ENCODE data around the gene OR8K3.

Gene OR8K3

DNA sequence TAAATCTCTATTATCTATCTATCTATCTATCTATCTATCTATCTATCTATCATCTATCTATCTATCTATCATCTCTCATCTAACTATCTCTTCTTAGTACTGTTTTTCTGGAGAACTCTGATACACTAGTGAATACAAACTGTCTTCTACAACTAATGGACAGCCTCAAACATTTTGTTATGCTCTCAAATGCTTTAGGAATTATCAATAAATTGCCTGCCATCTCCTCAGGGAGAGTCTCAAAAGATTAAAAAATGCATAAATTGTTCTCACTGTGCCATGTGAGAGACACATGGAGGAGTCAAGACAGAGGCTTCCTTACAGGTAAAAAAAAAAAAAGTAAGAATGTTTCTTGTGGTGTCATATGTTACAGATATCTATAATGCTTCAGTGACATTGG, at the start of gene OR8K3:
TSS of gene OR8K3 (plus strand) at position 301 of the 400 bp plus-strand sequence. CDS start 3,163 bp downstream, outside the sequence.
- no peak for DNase-seq

DNA sequence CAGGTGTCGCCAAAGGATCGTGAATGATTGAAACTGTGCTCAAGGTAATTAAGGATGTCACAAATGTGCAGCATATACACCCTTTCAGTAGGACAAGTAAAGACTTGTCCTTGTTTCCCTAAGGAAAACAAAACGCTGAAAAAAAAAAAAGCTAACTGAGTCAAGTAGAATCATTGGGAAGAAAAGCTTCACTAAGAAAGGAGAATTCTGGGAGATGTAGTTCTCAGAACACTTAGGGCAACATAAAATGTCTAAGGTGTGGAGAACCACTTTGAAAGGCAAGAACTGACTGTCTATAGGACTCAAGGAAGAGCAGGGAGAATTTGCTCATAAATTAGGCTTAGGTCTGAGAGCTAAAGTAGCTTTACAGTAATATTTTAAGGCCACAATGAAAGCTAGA, 43.9 kb upstream of the OR8K3 start:
- no peak for DNase-seq

DNA sequence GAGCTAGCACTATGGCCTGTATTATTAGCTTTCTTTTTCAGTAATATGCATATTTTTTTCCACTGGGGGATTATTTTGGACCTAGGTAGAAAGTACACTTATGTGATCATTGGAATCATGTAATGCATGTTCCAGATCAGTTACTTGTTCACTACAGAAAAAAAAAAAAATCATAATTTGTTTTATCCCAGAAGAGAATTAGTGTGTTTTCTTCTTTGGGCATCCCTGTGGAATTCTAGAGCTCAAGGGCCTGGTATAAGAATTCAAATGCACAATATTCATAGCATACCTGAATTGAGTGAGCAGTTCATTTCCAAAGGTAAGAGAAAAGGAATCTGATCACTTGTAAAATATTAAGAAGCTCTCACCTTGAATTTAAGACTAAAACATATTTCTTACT, 41.1 kb upstream of the OR8K3 start, which contains the start of gene OR5T1:
TSS of gene OR5T1 (plus strand) at position 301 of the 400 bp plus-strand sequence. CDS start 1,485 bp downstream, outside the sequence.
- no peak for DNase-seq

DNA sequence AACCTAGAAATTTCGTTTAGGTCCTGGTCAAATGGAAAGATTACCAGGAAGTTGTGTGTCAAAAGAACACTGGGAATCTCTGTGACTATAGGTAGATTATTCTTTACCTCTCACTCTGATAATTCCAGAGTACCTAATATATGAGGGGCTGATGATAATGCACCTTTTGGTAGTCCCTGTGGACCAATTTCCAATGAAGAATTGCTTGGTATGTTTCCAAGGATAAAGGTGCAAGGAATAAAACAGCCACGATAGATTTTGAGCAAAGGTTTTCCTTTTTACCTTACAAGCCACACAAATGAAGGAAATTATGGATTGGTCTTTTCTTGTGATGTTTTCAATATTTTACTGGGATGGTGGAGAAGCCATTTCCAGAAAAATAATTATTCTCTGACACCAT, 22.8 kb upstream of the OR8K3 start, which contains the start of gene OR8H1:
TSS of gene OR8H1 (minus strand) at position 101 of the 400 bp plus-strand sequence. CDS start 1,192 bp downstream, outside the sequence.
- DNase-seq = no peak

DNA sequence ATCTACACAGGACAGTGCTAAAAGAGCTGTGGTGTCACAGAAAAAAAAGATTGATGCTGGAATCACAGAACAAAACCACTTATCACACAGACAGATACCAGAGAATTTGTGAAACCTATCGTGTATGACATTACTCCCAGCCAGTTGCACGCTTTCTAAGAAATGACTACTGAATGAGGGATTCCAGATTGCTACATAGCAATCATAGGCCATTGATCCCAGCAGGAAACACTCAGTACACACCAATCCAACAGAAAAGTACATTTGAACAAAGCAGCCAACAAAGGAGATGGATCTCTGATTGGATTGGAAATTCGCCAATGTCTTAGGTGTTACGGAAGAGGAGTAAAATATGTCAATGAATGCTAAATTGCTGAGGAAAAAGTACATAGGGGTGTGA, 18.0 kb upstream of the OR8K3 start:
- DNase-seq = no peak

DNA sequence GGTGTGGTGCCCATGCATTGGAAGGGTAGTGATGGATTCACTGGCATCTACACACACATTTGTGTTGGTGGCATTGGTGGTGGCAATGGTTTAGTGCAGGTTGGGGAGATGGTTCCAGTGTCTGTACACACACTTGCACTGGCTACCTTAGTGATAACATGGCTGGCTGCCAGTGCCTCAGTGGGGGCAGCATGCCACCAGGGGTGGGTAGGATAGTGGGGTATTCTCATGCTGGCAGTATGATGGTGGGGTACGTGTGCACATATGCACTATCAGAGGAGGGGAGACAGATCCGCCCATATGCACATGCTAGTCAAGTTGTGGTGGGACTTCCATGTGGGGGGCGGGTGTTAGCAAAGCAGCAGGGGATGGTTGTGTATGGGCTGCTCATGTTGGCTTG, 7.1 kb upstream of the OR8K3 start:
- no peak for DNase-seq

DNA sequence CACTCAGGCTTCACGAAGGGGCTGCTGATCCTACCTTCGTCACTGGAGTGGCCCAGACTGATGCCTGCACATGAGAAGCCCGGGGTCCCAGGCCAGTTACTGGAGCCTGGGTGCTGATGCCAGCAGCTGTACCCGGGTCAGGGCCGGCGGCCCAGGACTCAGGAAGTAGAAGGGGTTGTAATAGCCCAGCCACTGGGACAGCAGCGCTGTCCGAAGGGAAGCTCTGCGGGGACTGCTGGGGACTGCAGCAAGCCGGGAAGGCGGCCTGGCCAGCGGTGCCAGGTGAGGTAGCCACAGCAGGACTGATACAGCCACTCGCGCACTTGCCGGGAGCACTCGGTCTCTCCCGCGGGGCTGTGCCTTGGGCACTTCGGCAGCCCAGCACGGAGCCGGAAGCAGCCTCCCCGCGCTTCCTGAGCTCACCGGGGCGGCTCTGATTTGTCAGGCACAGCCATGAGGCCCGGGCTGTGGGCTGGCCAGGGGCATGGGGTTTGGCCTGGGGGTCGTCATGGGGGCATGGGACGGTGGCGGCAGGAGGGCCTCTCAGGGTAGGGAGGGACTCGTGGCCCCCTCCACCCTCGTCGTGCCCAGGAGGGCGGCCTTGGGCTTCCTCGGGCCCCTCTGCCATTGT, 17.0 kb downstream of the OR8K3 start:
- DNase-seq = no peak

DNA sequence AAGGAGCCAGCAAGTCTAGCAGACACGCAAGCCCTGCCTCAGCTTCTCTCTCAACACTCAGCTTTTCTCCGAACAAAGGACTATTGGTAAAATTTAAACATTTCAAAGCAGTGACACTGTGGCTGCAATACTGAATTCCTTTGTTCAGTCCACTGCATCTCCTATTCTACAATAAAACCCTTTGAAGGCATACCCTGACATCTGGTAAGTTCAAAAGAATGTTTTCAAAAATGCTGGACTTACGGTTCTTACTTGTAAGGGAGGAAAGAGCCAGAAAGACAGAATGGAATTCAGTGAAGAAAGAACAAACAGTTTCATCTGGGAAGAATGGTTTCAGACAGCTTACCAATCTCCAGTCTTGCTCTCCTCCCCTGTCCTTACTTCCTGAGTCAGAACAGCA, 18.2 kb downstream of the OR8K3 start:
- DNase-seq = no peak

DNA sequence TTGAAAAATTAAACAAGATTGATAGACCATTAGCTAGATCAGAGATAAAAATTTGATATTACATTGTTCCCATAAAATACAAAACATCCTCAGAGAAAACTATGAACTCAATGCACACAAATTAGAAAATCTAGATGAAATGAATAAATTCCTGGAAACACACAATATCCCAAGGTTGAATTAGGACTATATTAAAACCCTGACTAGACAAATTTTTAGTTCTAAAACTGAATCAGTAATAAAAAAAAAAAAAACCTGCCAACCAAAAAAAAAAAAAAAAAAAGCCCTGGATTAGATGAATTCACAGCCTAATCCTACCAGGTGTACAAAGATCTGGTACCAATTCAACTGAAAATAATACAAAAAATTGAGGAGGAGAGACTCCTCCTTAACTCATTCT, 25.3 kb downstream of the OR8K3 start:
- no peak for DNase-seq

DNA sequence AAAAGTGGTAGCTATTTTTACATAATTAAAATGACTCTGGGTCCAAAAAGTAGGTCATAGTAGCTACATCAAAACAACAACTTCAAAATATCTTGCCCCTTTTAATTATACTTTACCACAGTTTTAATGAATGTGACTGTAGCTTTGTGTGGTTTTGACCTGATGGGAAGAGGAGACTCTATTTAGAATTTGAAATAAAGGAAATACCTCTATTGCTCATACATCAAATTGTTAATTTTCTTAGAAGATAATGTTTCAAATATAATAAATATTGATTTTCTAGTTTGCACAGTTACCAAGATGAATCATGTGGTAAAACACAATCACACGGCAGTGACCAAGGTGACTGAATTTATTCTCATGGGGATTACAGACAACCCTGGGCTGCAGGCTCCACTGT, 30.8 kb downstream of the OR8K3 start, which contains the start of gene OR8K1:
TSS of gene OR8K1 (plus strand) at position 301 of the 400 bp plus-strand sequence. CDS start at position 301, 0 bp downstream.
- DNase-seq = no peak

DNA sequence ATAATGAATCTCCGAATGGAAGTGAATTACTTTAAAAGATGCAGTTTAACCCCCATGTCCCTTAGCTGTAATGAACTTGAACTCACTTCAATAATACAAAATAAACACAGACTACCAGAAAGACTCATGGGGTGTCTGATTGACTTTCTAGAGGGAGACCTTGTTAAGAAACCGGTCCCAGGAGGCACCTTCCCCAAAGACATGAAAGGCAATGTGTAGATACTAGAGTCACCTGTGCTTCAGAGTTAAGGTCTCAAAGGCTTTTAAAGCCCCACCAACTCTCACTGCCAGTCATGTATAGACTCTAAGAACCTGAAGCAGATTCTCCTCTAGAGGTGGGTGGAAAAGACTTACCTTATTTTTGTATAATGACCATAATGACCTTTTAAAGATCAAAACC, 39.0 kb downstream of the OR8K3 start, which contains the start of gene OR8J1:
TSS of gene OR8J1 (plus strand) at position 301 of the 400 bp plus-strand sequence. CDS start 5,956 bp downstream, outside the sequence.
- DNase-seq = no peak
